ENCODE measurements around the gene TKTL1.

Gene TKTL1

DNA sequence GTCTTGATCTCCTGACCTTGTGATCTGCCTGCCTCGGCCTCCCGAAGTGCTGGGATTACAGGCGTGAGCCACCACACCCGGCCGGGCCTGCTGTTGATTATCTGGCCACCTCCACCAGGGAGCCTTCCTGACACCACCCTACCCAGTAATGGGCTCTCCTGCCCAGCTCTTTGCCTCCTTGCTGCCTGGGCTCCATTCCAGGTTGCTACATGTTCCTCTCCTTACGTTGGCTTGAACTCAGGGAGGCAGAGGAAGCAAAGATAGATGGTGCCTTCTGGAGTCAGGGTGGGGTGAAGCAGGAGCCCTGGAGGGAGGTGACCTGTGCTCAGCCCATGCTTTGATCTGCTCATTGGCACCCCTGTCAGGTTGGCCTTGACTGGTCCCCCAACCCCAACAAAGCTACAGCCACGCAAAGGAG, 52.5 kb downstream of the TKTL1 start:
- Histone ChIP-seq H3F3A (ENCODE audit: control insufficient read depth, insufficient read depth) (no peaks in the 10 kb centered on the region), H3K4me1 (ENCODE audit: control insufficient read depth, low read length) (peaks cover 8% of the 10 kb centered on the region), H3K4me2 (ENCODE audit: low read length) (no peak overlapping the region), H3K4me3 (ENCODE audit: low read length) (no peak overlapping the region), H3K27ac (ENCODE audit: low read depth, low read length) (no peak overlapping the region), H3K9me2 (replicated peaks; ENCODE audit: control insufficient read depth, low read length) (no peaks in the 10 kb centered on the region), H4K20me1 (ENCODE audit: control insufficient read depth, insufficient read depth, low read depth, low read length) (no peaks in the 10 kb centered on the region), H3K79me2 (ENCODE audit: control insufficient read depth, low read length) (no peaks in the 10 kb centered on the region), H3K36me3 (ENCODE audit: control insufficient read depth, low read length) (peaks cover 3% of the 10 kb centered on the region; the same call in 1 of the 2 replicates), H3K9me3 (ENCODE audit: control insufficient read depth, insufficient read depth, low read length) (no peaks in the 10 kb centered on the region), H3K27me3 (ENCODE audit: control insufficient read depth, low read length) (no peaks in the 10 kb centered on the region)
- TF ChIP-seq, protein P1, sequence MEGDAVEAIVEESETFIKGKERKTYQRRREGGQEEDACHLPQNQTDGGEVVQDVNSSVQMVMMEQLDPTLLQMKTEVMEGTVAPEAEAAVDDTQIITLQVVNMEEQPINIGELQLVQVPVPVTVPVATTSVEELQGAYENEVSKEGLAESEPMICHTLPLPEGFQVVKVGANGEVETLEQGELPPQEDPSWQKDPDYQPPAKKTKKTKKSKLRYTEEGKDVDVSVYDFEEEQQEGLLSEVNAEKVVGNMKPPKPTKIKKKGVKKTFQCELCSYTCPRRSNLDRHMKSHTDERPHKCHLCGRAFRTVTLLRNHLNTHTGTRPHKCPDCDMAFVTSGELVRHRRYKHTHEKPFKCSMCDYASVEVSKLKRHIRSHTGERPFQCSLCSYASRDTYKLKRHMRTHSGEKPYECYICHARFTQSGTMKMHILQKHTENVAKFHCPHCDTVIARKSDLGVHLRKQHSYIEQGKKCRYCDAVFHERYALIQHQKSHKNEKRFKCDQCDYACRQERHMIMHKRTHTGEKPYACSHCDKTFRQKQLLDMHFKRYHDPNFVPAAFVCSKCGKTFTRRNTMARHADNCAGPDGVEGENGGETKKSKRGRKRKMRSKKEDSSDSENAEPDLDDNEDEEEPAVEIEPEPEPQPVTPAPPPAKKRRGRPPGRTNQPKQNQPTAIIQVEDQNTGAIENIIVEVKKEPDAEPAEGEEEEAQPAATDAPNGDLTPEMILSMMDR (IDR thresholded peaks at IDR 0.05; ENCODE audit: low read depth, low read length, poor library complexity, severe bottlenecking), result no peak

DNA sequence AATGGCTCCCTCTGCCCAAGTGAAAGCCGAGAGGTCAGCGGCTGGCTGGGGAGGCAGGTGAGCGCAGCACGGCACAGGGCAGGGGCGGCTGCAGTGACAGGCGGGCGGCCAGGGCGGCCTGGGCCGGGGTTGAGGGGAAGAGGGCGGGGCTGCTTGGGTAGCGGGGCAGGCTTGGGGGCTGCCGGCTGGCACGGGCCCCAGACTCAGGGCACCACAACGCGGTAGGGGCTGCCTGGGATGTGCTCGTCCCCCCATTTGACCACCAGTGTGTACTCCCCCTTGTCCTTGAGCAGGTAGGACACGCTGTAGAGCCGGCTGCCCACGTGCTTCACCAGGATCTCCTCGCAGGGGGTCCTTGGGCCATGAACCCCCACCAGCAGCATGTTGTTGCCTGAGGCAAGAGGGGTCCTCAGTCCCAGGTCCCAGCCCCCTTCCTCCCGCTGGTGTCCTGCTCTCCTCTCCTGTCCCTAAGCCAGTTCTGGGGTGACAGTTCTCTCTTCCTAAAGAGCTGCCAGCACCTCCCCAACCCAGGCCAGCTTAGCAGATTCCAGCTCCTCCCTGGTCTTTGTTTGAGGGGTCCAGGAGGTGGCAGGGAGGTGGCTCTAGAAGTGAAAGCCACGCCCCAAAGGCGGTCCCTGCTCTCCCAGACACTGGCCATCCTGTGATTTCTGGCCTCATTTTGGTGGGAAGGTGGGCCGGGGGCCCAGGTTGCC, 53.2 kb downstream of the TKTL1 start:
- Histone ChIP-seq H3K9me2 (replicated peaks; ENCODE audit: control insufficient read depth, low read length) (no peaks in the 10 kb centered on the region), H3K9me3 (ENCODE audit: control insufficient read depth, insufficient read depth, low read length) (no peaks in the 10 kb centered on the region), H3F3A (ENCODE audit: control insufficient read depth, insufficient read depth) (no peaks in the 10 kb centered on the region), H3K79me2 (ENCODE audit: control insufficient read depth, low read length) (no peaks in the 10 kb centered on the region), H4K20me1 (ENCODE audit: control insufficient read depth, insufficient read depth, low read depth, low read length) (no peaks in the 10 kb centered on the region), H3K4me2 (ENCODE audit: low read length) (no peak overlapping the region), H3K27ac (ENCODE audit: low read depth, low read length) (no peak overlapping the region), H3K4me1 (ENCODE audit: control insufficient read depth, low read length) (peaks cover 8% of the 10 kb centered on the region), H3K4me3 (ENCODE audit: low read length) (no peak overlapping the region), H3K36me3 (ENCODE audit: control insufficient read depth, low read length) (peaks cover 7% of the 10 kb centered on the region; the same call in 1 of the 2 replicates), H3K27me3 (ENCODE audit: control insufficient read depth, low read length) (no peaks in the 10 kb centered on the region)
- TF ChIP-seq, protein P1 (IDR thresholded peaks at IDR 0.05; ENCODE audit: low read depth, low read length, poor library complexity, severe bottlenecking), result no peak
- TF ChIP-seq EZH2phosphoT487 (IDR thresholded peaks at IDR 0.05; ENCODE audit: borderline replicate concordance, low read length), result no peak

DNA sequence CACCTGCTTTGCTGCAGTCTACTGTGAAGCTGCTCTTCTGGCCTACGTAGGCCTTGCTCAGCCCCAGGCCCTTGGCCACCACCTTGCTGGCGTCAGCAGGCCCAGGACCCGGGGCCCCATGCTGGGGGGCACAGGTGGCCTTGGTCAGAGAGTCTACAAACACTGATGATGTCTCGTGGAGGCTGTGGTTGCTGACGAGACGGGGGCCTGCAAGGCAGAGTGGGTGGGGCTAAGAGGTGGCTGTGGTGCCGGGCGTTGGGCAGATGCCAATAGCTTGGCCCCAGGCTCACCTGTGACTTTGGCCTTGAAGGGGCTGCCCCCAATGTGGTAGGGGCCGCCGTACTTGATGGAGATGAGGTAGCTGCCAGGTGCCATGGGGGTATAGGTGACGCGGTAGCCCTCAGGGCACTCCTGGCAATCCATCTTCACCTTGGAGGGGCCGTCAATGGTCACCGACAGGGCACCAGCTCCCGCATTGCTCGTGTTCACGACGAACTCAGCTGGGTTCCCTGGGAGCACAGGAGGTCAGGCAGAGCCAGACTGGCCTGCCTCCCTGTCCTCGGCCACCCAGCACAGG, 53.9 kb downstream of the TKTL1 start:
- Histone ChIP-seq H3K9me2 (replicated peaks; ENCODE audit: control insufficient read depth, low read length) (no peaks in the 10 kb centered on the region), H3K9me3 (ENCODE audit: control insufficient read depth, insufficient read depth, low read length) (no peaks in the 10 kb centered on the region), H4K20me1 (ENCODE audit: control insufficient read depth, insufficient read depth, low read depth, low read length) (no peaks in the 10 kb centered on the region), H3K27ac (ENCODE audit: low read depth, low read length) (no peak overlapping the region), H3K4me1 (ENCODE audit: control insufficient read depth, low read length) (peaks cover 8% of the 10 kb centered on the region), H3K79me2 (ENCODE audit: control insufficient read depth, low read length) (no peaks in the 10 kb centered on the region), H3K27me3 (ENCODE audit: control insufficient read depth, low read length) (no peaks in the 10 kb centered on the region), H3K4me3 (ENCODE audit: low read length) (no peak overlapping the region), H3F3A (ENCODE audit: control insufficient read depth, insufficient read depth) (no peaks in the 10 kb centered on the region), H3K4me2 (ENCODE audit: low read length) (no peak overlapping the region), H3K36me3 (ENCODE audit: control insufficient read depth, low read length) (peaks cover 7% of the 10 kb centered on the region; the same call in 1 of the 2 replicates)
- TF ChIP-seq, protein P1 (IDR thresholded peaks at IDR 0.05; ENCODE audit: low read depth, low read length, poor library complexity, severe bottlenecking), result no peak
- TF ChIP-seq EZH2phosphoT487 (IDR thresholded peaks at IDR 0.05; ENCODE audit: borderline replicate concordance, low read length), result no peak

Data from DOHH2 (cell line).